Measurements from ENCODE around the gene DDX1. TPM values are rescaled to one million over a fixed set of nuclear protein-coding genes. Genes with fewer than 3 reads are reported as not detected.

The DDX1 gene
- total and polyA plus RNA-seq, 11 donors, result 97.7 to 193 (median 136) TPM

GRCh38 chr2:15673919-15674636 lies 82.4 kb downstream of the DDX1 start:
- no peak for DNase-seq
- intact Hi-C loops (cut with DNase I), result no loop called here
- no peak for TF ChIP-seq CTCF (IDR thresholded peaks at IDR 0.05)
- no peak for TF ChIP-seq POLR2A (IDR thresholded peaks at IDR 0.05)
- peaks cover 0 to 3% (median 0%) of the 10 kb centered on the region in 12 donors for H3K9me3 ChIP-seq
- no peak overlapping the region for H3K27ac ChIP-seq
- H3K27me3 ChIP-seq, result peaks cover 0 to 5% (median 0%) of the 10 kb centered on the region in 9 donors
- no peaks in the 10 kb centered on the region for H3K36me3 ChIP-seq
- no peak overlapping the region for H3K4me3 ChIP-seq
- peaks cover 0 to 7% (median 0%) of the 10 kb centered on the region in 12 donors for H3K4me1 ChIP-seq
- no peak for ATAC-seq
- WGBS, 4 donors, result 80 to 82% (median 81%) methylated on average over 7 of the region's 7 CpGs

- Histone ChIP-seq H3K9me3 (peaks cover 0 to 3% (median 0%) of the 10 kb centered on the region in 12 donors), H3K4me1 (peaks cover 0 to 7% (median 0%) of the 10 kb centered on the region in 12 donors), H3K36me3 (no peaks in the 10 kb centered on the region), H3K4me3 (no peak overlapping the region), H3K27me3 (peaks cover 0 to 5% (median 0%) of the 10 kb centered on the region in 9 donors), H3K27ac (no peak overlapping the region)
- WGBS, 4 donors, result 93 to 95% (median 93%) methylated on average over 16 of the region's 16 CpGs
- ATAC-seq (no peak), DNase-seq (no peak)
- no peak for TF ChIP-seq CTCF (IDR thresholded peaks at IDR 0.05)
- intact Hi-C loops (cut with DNase I), result no loop called here
Observed at GRCh38 chr2:15674637-15675455, 83.2 kb downstream of the DDX1 start.

GRCh38 chr2:15675456-15676195 lies 84.0 kb downstream of the DDX1 start:
- no peak for TF ChIP-seq CTCF (IDR thresholded peaks at IDR 0.05)
- TF ChIP-seq POLR2A (IDR thresholded peaks at IDR 0.05), result no peak
- Histone ChIP-seq H3K9me3 (peaks cover 0 to 3% (median 0%) of the 10 kb centered on the region in 12 donors), H3K36me3 (no peaks in the 10 kb centered on the region), H3K4me1 (peaks cover 0 to 7% (median 0%) of the 10 kb centered on the region in 12 donors), H3K27me3 (peaks cover 0 to 5% (median 0%) of the 10 kb centered on the region in 9 donors), H3K4me3 (no peak overlapping the region), H3K27ac (no peak overlapping the region)
- intact Hi-C loops (cut with DNase I), result no loop called here
- WGBS, 4 donors, result 66 to 74% (median 68%) methylated on average over 10 of the region's 10 CpGs
- DNase-seq (no peak), ATAC-seq (no peak)

Data from heart left ventricle (tissue), 16 donors.